Hematopoietic multipotent progenitor cell treated with erythropoietin and hydrocortisone succinate and interleukin-3 and kit ligand, for 8 days (in vitro differentiated cells): ENCODE measurements around the gene PRELP.
"Not testable (repeated sequence)": the region's sequence is repeated elsewhere in the genome, so short reads cannot be mapped to it uniquely, and the experiment has no call there.

Experiments
- DNase-seq: peaks from one replicate; pipeline ENCODE4 v3.0.0-alpha.2; 2015

Gene PRELP

DNA sequence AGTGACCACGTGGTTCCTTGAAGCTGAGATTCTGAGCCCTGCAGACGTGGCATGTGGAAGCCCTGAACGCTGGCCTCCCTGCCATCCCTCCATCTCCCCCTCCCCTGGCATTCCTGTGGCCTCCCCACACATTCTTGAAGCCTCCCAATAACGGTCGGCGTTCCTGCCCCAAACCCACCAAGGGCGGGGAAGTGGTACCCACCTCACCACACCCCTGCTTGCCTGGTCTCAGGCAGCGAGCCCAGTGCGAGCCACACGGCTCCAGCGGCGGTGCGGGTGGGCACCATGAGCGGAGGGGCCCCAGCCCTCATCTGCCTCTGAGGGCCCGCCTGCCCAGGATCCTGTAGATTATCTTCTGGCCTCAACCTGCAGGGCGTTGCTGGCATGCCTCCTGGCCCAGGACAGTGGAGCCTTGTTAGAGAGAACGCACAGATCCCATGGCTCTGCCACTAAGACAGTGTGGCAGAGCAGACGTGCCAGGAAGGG, 20.6 kb upstream of the PRELP start:
- no peak for DNase-seq

- no peak for DNase-seq
Measured at GRCh38 chr1:203455706-203456105, 19.9 kb upstream of the PRELP start.

- DNase-seq, result no peak
Measured at GRCh38 chr1:203456577-203456976, 19.0 kb upstream of the PRELP start.

DNA sequence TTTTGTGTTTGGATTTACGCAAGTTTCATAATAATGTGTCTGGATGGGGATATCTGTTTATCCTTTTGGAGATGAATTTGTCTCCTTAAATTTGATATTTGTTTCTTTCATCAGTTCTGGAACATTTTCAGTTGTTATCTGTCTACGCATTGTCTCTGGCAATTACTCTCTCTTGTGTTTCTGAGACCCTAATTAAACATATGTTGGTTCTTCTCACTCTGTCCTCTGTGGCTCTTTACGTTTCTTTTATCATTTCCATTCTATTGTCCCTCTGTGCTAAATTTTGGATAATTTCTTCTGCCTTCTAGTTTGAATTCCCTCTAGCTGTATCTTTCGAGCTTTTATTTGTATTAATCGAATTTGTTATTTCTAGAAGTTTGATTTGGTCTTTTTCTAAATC, 17.5 kb upstream of the PRELP start:
- no peak for DNase-seq

DNA sequence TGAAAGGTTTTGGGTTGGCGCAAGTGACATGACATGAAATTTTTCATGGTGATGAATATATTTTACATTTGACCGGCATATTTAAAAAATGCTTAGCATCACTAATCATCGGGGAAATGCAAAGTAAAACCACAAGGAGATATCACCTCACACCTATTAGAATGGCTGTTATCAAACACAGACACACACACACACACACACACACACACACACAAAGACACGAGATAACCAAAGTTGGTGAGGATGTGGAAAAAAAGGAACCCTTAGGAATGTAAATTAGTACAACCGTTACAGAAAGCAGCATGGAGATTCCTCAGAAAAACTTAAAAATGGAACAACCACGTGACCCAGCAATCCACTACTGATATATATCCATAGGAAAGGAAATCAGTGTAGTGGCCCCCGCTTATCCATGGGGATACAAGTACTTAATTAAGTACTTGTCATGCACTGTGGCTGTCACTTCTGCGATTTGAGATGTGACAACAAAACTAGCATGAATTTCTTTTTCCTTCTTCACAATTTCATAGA, 15.9 kb upstream of the PRELP start:
- peak; percentile 23 for DNase-seq

GRCh38 chr1:203461717-203462116, 13.9 kb upstream of the PRELP start:
- DNase-seq, result no peak

DNA sequence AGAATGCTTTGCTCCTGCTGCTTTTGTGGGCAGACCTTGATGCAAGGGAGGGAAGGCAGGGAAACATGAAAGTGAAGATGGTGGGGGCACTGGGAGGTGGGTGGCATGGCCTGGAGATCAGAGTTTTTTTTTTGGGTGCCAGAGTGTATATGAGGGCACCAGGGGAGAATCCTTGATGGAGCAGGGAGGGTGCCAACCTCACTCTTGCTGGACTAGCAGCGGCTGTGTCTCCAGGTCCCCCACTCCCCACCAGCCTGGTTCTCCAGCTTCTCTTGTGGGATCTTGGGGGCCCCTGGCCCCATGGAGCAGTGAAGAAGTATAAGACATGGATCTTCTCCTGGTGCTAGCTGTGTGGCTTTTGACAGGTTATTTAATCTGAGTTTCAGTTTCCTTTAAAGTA, 13.5 kb upstream of the PRELP start:
- no peak for DNase-seq

GRCh38 chr1:203462878-203463277, 12.7 kb upstream of the PRELP start:
- DNase-seq, result no peak

- DNase-seq, result no peak
Measured at GRCh38 chr1:203463469-203464062, 12.0 kb upstream of the PRELP start.

DNA sequence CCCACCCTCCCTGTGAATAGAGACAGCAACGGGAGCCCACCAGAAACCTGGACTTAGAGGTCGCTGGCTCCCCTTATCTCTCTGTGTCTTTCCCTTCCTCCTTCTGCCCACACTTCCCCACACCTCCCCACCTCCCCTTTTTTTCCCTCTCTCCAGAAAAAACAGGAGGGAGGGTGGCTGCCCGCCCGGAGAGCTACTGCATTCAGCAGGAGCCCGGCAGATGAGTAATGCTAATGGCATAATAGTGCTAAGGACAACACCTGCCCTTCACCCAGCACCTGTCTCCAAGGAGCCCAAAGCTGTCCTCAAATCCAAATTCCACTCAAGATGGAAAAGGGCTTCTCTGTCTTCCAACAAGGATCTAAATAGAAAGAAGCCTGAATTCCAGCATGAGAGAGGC, 11.4 kb upstream of the PRELP start:
- DNase-seq, result no peak

DNA sequence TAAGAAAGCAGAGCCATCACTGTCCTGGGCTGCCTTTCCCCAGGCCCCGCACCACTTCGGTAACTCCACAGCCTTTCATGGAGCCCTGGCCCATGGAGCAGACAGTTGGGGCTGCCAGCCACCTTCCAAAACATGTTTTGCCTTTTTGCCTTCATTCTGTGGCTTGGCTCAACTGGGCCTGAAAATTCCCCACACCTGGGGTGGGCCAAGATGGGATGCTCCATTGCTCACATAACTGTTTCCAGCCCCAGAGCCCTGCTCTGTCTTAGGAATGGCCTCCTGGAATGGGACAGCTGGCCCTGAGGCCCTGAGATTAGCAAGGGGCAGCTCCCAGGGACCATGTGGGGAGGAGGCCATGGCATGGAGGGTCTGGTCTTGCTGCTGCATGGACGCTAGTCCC, 10.9 kb upstream of the PRELP start:
- no peak for DNase-seq

- DNase-seq, result no peak
Measured at GRCh38 chr1:203465146-203465798, 10.3 kb upstream of the PRELP start.

- DNase-seq, result no peak
Measured at GRCh38 chr1:203465948-203466347, 9.7 kb upstream of the PRELP start.

- DNase-seq, result not testable (repeated sequence)
Measured at GRCh38 chr1:203466906-203467549, 8.6 kb upstream of the PRELP start.

- DNase-seq, result no peak
Measured at GRCh38 chr1:203467550-203467921, 8.1 kb upstream of the PRELP start.

- DNase-seq, result no peak
Measured at GRCh38 chr1:203468326-203468725, 7.3 kb upstream of the PRELP start.

GRCh38 chr1:203470240-203470639, 5.4 kb upstream of the PRELP start:
- DNase-seq, result no peak

DNA sequence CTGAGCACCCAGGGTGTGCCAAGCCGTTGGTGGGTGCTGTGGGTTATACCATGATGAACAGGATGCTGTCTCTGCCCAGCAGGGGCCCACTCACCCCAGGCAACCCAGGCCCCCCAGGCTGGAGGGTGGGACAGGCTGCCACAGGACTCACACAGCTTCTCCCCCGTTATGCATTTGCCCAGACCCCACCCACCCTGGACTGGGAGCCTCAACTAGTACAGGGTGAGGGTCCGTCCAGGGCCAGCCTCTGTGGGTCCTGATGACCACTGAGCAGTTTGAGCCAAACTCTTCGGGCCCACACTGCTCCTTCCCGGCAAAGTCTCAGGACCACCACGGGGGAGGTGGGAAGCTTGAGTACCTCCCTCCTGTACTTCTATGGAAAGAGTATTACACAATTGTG, 3.8 kb upstream of the PRELP start:
- DNase-seq, result no peak

- no peak for DNase-seq
Measured at GRCh38 chr1:203473281-203473680, 2.3 kb upstream of the PRELP start.

- no peak for DNase-seq
Measured at GRCh38 chr1:203473781-203474305, 1.8 kb upstream of the PRELP start.

DNA sequence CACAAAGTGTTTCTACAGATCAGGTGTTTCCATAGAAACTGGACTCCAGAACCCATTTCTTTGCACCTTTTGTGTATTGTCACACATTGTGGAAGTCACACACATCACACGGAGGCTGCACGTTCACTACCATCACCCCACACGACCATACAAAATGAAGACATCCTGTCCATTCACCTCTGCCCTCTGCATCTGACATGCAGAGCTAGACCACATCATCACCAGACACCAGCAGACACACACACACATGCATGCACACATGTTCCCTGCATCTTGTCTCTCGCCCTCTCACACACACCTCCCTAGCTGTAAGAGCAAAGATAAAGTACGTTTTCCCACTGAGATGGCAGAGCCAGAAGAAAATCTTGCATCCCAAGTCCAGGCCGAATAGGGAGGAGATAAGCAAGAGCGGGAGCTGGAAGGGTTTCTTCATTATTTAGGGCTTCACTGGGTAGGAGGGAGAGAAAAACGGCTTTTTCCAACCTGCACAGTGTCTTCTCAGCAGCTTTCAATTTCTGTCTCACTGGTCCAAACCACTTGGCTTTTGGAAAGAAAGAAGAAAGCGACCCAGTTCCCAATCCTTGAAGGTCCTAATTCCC, 709 bp downstream of the PRELP start:
- no peak for DNase-seq

- DNase-seq, result no peak
Measured at GRCh38 chr1:203477748-203478147, 2.1 kb downstream of the PRELP start.

DNA sequence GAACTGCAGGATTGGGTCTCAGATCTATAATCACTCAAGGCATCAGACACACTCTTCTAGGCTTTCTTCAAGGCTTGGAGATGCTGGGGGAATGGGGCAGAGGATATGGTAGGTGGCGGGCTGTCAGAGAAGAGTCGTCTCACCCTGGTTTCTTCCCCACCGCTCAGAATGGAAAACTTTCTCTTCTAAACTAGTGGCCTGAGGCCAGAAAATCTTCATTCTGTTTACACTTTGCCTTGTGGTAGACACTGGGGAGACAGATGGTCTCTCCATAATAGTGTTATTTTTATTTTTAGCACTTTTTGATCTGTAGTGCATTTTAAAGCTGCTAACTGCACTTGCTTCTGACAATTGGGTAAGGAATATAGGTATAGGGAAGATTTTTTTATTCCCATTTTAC, 2.6 kb downstream of the PRELP start:
- no peak for DNase-seq

DNA sequence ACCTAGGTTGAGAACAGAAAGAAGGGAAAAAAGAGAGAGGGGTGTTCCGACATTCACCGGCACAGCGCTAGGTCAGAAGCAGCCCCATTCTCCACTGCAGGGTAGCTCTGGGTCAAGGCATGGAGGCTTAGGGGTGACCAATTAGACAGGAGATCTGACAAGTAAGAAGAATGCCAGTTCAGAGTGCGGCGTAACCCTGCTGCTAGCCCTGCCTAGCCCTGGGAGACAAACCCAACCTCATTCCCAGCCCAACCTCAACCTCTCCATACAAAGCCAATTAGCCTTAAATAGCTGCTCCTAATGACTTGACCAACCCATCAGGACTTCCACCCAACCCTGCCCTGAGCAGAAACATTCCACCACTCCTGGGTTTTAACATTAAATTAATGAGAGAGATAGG, 3.4 kb downstream of the PRELP start:
- no peak for DNase-seq
